ENCODE results near the gene ZNF83.

The ZNF83 gene

GRCh38 chr19:52665027-52665426 lies 26.9 kb upstream of the ZNF83 start:
- H3K79me1 ChIP-seq (replicated peaks; ENCODE audit: low read length, poor library complexity, severe bottlenecking) = peaks cover 25% of the 10 kb centered on the region
- H3K27ac ChIP-seq (ENCODE audit: low read length, poor library complexity, severe bottlenecking) = peak overlapping the region; percentile 53
- no peak for DNase-seq

GRCh38 chr19:52664461-52664860 lies 26.3 kb upstream of the ZNF83 start:
- DNase-seq = no peak
- Histone ChIP-seq H3K27me3 (ENCODE audit: control insufficient read depth in 1 of 2, insufficient read depth in 1 of 2, low read length in 2 of 2) (no peaks in the 10 kb centered on the region), H3K9ac (ENCODE audit: low read length) (no peak overlapping the region), H4K91ac (ENCODE audit: low read length) (no peak overlapping the region), H3K4me1 (ENCODE audit: control insufficient read depth, insufficient read depth, low read depth, low read length) (peaks cover 26% of the 10 kb centered on the region), H3K4me3 (ENCODE audit: insufficient read depth in 1 of 2, low read depth in 1 of 2, low read length in 2 of 2) (no peak overlapping the region), H2BK15ac (ENCODE audit: low read depth, poor library complexity, severe bottlenecking) (no peak overlapping the region), H3K36me3 (ENCODE audit: control insufficient read depth in 1 of 2, insufficient read depth in 2 of 2, low read depth in 1 of 2, low read length in 2 of 2) (peaks cover 23 to 24% of the 10 kb centered on the region in 2 experiments), H2BK12ac (ENCODE audit: low read length in 2 of 2) (no peak overlapping the region), H3K27ac (ENCODE audit: low read length, poor library complexity, severe bottlenecking) (peak overlapping the region; percentile 53), H2BK120ac (ENCODE audit: low read depth, low read length) (no peak overlapping the region), H2BK5ac (ENCODE audit: low read depth, low read length, poor library complexity, severe bottlenecking) (peak overlapping the region; percentile 4), H3K14ac (ENCODE audit: low read length in 2 of 2) (no peak overlapping the region), H4K8ac (ENCODE audit: low read length) (no peak overlapping the region), H2AFZ (ENCODE audit: low read depth, low read length) (no peak overlapping the region), H3K4ac (ENCODE audit: low read depth in 1 of 2, low read length in 2 of 2) (no peak overlapping the region), H3K9me3 (ENCODE audit: control insufficient read depth, low read length) (peaks cover 4% of the 10 kb centered on the region), H3K4me2 (ENCODE audit: low read length, poor library complexity, severe bottlenecking) (no peak overlapping the region), H3K23ac (ENCODE audit: low read length in 2 of 2) (no peak overlapping the region), H3K79me1 (replicated peaks; ENCODE audit: low read length, poor library complexity, severe bottlenecking) (peaks cover 27% of the 10 kb centered on the region), H3K18ac (ENCODE audit: low read depth in 1 of 2, low read length in 2 of 2) (no peak overlapping the region), H2AK5ac (ENCODE audit: low read length, severe bottlenecking) (peak overlapping the region; percentile 88)
- 90% methylated on average over 4 of the region's 5 CpGs for WGBS

More at GRCh38 chr19:52665027-52665426, 26.9 kb upstream of the ZNF83 start:
- H2AFZ ChIP-seq (ENCODE audit: low read depth, low read length) = no peak overlapping the region
- H3K23ac ChIP-seq (ENCODE audit: low read length in 2 of 2) = no peak overlapping the region
- peak overlapping the region; percentile 97 for H2AK5ac ChIP-seq (ENCODE audit: low read length, severe bottlenecking)
- H2BK5ac ChIP-seq (ENCODE audit: low read depth, low read length, poor library complexity, severe bottlenecking) = peak overlapping the region; percentile 32
- H3K4me1 ChIP-seq (ENCODE audit: control insufficient read depth, insufficient read depth, low read depth, low read length) = peaks cover 26% of the 10 kb centered on the region
- H3K18ac ChIP-seq (ENCODE audit: low read depth in 1 of 2, low read length in 2 of 2) = no peak overlapping the region
- H4K8ac ChIP-seq (ENCODE audit: low read length) = no peak overlapping the region
- no peak overlapping the region for H3K4me2 ChIP-seq (ENCODE audit: low read length, poor library complexity, severe bottlenecking)
- H2BK12ac ChIP-seq (ENCODE audit: low read length in 2 of 2) = no peak overlapping the region
- peak overlapping the region; percentile 23 for H2BK120ac ChIP-seq (ENCODE audit: low read depth, low read length)
- H3K9me3 ChIP-seq (ENCODE audit: control insufficient read depth, low read length) = peaks cover under 1% of the 10 kb centered on the region
- H3K9ac ChIP-seq (ENCODE audit: low read length) = no peak overlapping the region
- no peak overlapping the region for H3K4me3 ChIP-seq (ENCODE audit: insufficient read depth in 1 of 2, low read depth in 1 of 2, low read length in 2 of 2)
- WGBS = 85% methylated on average over 2 of the region's 4 CpGs
- peak overlapping the region in 1 of 2 experiments; percentile 36 for H3K14ac ChIP-seq (ENCODE audit: low read length in 2 of 2)
- no peak overlapping the region for H4K91ac ChIP-seq (ENCODE audit: low read length)
- H3K4ac ChIP-seq (ENCODE audit: low read depth in 1 of 2, low read length in 2 of 2) = no peak overlapping the region
- H3K27me3 ChIP-seq (ENCODE audit: control insufficient read depth in 1 of 2, insufficient read depth in 1 of 2, low read length in 2 of 2) = no peaks in the 10 kb centered on the region
- no peak overlapping the region for H2BK15ac ChIP-seq (ENCODE audit: low read depth, poor library complexity, severe bottlenecking)
- peaks cover 20 to 21% of the 10 kb centered on the region in 2 experiments for H3K36me3 ChIP-seq (ENCODE audit: control insufficient read depth in 1 of 2, insufficient read depth in 2 of 2, low read depth in 1 of 2, low read length in 2 of 2)

GRCh38 chr19:52662631-52663030 lies 24.5 kb upstream of the ZNF83 start:
- Histone ChIP-seq H3K23ac (ENCODE audit: low read length in 2 of 2) (no peak overlapping the region), H3K18ac (ENCODE audit: low read depth in 1 of 2, low read length in 2 of 2) (no peak overlapping the region), H2BK5ac (ENCODE audit: low read depth, low read length, poor library complexity, severe bottlenecking) (no peak overlapping the region), H4K8ac (ENCODE audit: low read length) (no peak overlapping the region), H3K36me3 (ENCODE audit: control insufficient read depth in 1 of 2, insufficient read depth in 2 of 2, low read depth in 1 of 2, low read length in 2 of 2) (peaks cover 35 to 39% of the 10 kb centered on the region in 2 experiments), H3K27me3 (ENCODE audit: control insufficient read depth in 1 of 2, insufficient read depth in 1 of 2, low read length in 2 of 2) (no peaks in the 10 kb centered on the region), H2BK12ac (ENCODE audit: low read length in 2 of 2) (no peak overlapping the region), H3K14ac (ENCODE audit: low read length in 2 of 2) (no peak overlapping the region), H3K4me1 (ENCODE audit: control insufficient read depth, insufficient read depth, low read depth, low read length) (peaks cover 24% of the 10 kb centered on the region), H3K27ac (ENCODE audit: low read length, poor library complexity, severe bottlenecking) (peak overlapping the region; percentile 59), H3K9ac (ENCODE audit: low read length) (no peak overlapping the region), H2AFZ (ENCODE audit: low read depth, low read length) (no peak overlapping the region), H3K79me1 (replicated peaks; ENCODE audit: low read length, poor library complexity, severe bottlenecking) (peaks cover 33% of the 10 kb centered on the region), H3K4ac (ENCODE audit: low read depth in 1 of 2, low read length in 2 of 2) (no peak overlapping the region), H2BK15ac (ENCODE audit: low read depth, poor library complexity, severe bottlenecking) (no peak overlapping the region), H4K91ac (ENCODE audit: low read length) (no peak overlapping the region), H3K4me3 (ENCODE audit: insufficient read depth in 1 of 2, low read depth in 1 of 2, low read length in 2 of 2) (no peak overlapping the region), H3K9me3 (ENCODE audit: control insufficient read depth, low read length) (peaks cover 4% of the 10 kb centered on the region), H3K4me2 (ENCODE audit: low read length, poor library complexity, severe bottlenecking) (no peak overlapping the region), H2AK5ac (ENCODE audit: low read length, severe bottlenecking) (no peak overlapping the region), H2BK120ac (ENCODE audit: low read depth, low read length) (no peak overlapping the region)
- 95% methylated on average over 3 of the region's 3 CpGs for WGBS
- DNase-seq = no peak

GRCh38 chr19:52660981-52661380 lies 22.8 kb upstream of the ZNF83 start:
- H2AFZ ChIP-seq (ENCODE audit: low read depth, low read length) = no peak overlapping the region
- no peak overlapping the region for H2BK120ac ChIP-seq (ENCODE audit: low read depth, low read length)
- DNase-seq = peak; percentile 30

More at GRCh38 chr19:52660981-52661380, 22.8 kb upstream of the ZNF83 start:
- Histone ChIP-seq H2BK5ac (ENCODE audit: low read depth, low read length, poor library complexity, severe bottlenecking) (no peak overlapping the region), H3K18ac (ENCODE audit: low read depth in 1 of 2, low read length in 2 of 2) (no peak overlapping the region), H4K8ac (ENCODE audit: low read length) (no peak overlapping the region), H3K23ac (ENCODE audit: low read length in 2 of 2) (no peak overlapping the region), H3K4ac (ENCODE audit: low read depth in 1 of 2, low read length in 2 of 2) (no peak overlapping the region), H4K91ac (ENCODE audit: low read length) (no peak overlapping the region), H3K4me1 (ENCODE audit: control insufficient read depth, insufficient read depth, low read depth, low read length) (peaks cover 24% of the 10 kb centered on the region), H3K79me1 (replicated peaks; ENCODE audit: low read length, poor library complexity, severe bottlenecking) (peaks cover 47% of the 10 kb centered on the region), H3K4me3 (ENCODE audit: insufficient read depth in 1 of 2, low read depth in 1 of 2, low read length in 2 of 2) (no peak overlapping the region), H3K36me3 (ENCODE audit: control insufficient read depth in 1 of 2, insufficient read depth in 2 of 2, low read depth in 1 of 2, low read length in 2 of 2) (peaks cover 48 to 52% of the 10 kb centered on the region in 2 experiments), H3K14ac (ENCODE audit: low read length in 2 of 2) (no peak overlapping the region), H3K9me3 (ENCODE audit: control insufficient read depth, low read length) (peaks cover 4% of the 10 kb centered on the region), H3K27ac (ENCODE audit: low read length, poor library complexity, severe bottlenecking) (no peak overlapping the region), H2AK5ac (ENCODE audit: low read length, severe bottlenecking) (peak overlapping the region; percentile 31), H2BK12ac (ENCODE audit: low read length in 2 of 2) (no peak overlapping the region), H3K9ac (ENCODE audit: low read length) (no peak overlapping the region), H3K27me3 (ENCODE audit: control insufficient read depth in 1 of 2, insufficient read depth in 1 of 2, low read length in 2 of 2) (no peaks in the 10 kb centered on the region), H2BK15ac (ENCODE audit: low read depth, poor library complexity, severe bottlenecking) (no peak overlapping the region), H3K4me2 (ENCODE audit: low read length, poor library complexity, severe bottlenecking) (no peak overlapping the region)
- 52% methylated on average over 3 of the region's 3 CpGs for WGBS

All from mesenchymal stem cell (in vitro differentiated cells and primary cell).